Inflammatory macrophage (primary cell): ENCODE measurements around the gene TFDP2.

Experiments
- DNase-seq, 2 donors: peaks; one replicate each; pipeline ENCODE4 v3.0.0-alpha.2; 2020 to 2022

TFDP2 gene

GRCh38 chr3:142072816-142073215 is 76.5 kb downstream of the TFDP2 start:
- DNase-seq = no peak

GRCh38 chr3:142065932-142066331 is 83.4 kb downstream of the TFDP2 start:
- DNase-seq = no peak

GRCh38 chr3:142065344-142065743 is 84.0 kb downstream of the TFDP2 start:
- peak in 1 of 2 donors; percentile 19 for DNase-seq

GRCh38 chr3:142064454-142064853 is 84.9 kb downstream of the TFDP2 start:
- DNase-seq = no peak

- no peak for DNase-seq
These were observed 92.0 kb downstream of the TFDP2 start for GRCh38 chr3:142057331-142057725.

GRCh38 chr3:142056656-142057330 is 92.6 kb downstream of the TFDP2 start:
- no peak for DNase-seq

- no peak for DNase-seq
These were observed 95.5 kb downstream of the TFDP2 start for GRCh38 chr3:142053835-142054234.

- DNase-seq = no peak
These were observed 96.1 kb downstream of the TFDP2 start for GRCh38 chr3:142053244-142053643.

GRCh38 chr3:142051351-142051750 is 98.0 kb downstream of the TFDP2 start:
- no peak for DNase-seq

- no peak for DNase-seq
These were observed 102.3 kb downstream of the TFDP2 start for GRCh38 chr3:142047021-142047369.

GRCh38 chr3:142046320-142047020 is 102.9 kb downstream of the TFDP2 start:
- DNase-seq = peak; percentile 43 to 47

GRCh38 chr3:142040941-142041491 is 108.3 kb downstream of the TFDP2 start:
- DNase-seq = peak; percentile 9 to 40

- no peak for DNase-seq
These were observed 113.9 kb downstream of the TFDP2 start for GRCh38 chr3:142035308-142035922.

GRCh38 chr3:142033292-142033691 is 116.1 kb downstream of the TFDP2 start:
- DNase-seq = no peak

- DNase-seq = no peak
These were observed 117.8 kb downstream of the TFDP2 start for GRCh38 chr3:142031575-142031974.

- no peak for DNase-seq
These were observed 119.6 kb downstream of the TFDP2 start for GRCh38 chr3:142029791-142030190.

GRCh38 chr3:142029052-142029642 is 120.2 kb downstream of the TFDP2 start:
- DNase-seq = no peak

- peak; percentile 36 to 69 for DNase-seq
These were observed 121.0 kb downstream of the TFDP2 start for GRCh38 chr3:142028243-142028777.

GRCh38 chr3:142027735-142028134 is 121.6 kb downstream of the TFDP2 start:
- DNase-seq = peak; percentile 62 to 63

- peak; percentile 30 to 55 for DNase-seq
These were observed 122.0 kb downstream of the TFDP2 start for GRCh38 chr3:142027300-142027699.

- DNase-seq = no peak
These were observed 123.0 kb downstream of the TFDP2 start for GRCh38 chr3:142026333-142026732.

GRCh38 chr3:142022381-142022780 is 127.0 kb downstream of the TFDP2 start:
- peak; percentile 27 to 31 for DNase-seq

- DNase-seq = peak in 1 of 2 donors; percentile 7
These were observed 128.2 kb downstream of the TFDP2 start for GRCh38 chr3:142021127-142021526.
